ENCODE data around the gene TBX1. TPM values are rescaled to one million over a fixed set of nuclear protein-coding genes. Genes with fewer than 3 reads are reported as not detected.

The TBX1 gene
- total RNA-seq, 1 donor, result 0.43 TPM

DNA sequence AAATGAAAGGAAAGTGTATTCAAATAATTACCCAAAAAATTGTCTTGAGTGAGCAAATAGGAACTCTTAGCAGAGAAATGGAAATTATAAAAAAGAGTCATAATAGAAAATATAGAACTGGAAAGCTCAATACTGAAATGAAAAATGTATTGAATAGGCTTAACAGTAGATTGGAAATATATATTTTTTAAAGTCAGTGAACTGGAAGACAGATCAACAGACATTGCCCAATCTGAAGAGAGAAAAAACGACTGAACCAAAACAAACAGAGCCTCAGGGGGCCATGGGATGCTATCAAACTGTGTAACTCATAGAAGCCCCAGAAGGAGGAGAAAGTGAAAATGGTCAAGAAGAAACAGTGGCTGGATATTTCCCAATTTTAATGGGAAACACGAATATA, 32.6 kb downstream of the TBX1 start:
- TF ChIP-seq, protein P1, sequence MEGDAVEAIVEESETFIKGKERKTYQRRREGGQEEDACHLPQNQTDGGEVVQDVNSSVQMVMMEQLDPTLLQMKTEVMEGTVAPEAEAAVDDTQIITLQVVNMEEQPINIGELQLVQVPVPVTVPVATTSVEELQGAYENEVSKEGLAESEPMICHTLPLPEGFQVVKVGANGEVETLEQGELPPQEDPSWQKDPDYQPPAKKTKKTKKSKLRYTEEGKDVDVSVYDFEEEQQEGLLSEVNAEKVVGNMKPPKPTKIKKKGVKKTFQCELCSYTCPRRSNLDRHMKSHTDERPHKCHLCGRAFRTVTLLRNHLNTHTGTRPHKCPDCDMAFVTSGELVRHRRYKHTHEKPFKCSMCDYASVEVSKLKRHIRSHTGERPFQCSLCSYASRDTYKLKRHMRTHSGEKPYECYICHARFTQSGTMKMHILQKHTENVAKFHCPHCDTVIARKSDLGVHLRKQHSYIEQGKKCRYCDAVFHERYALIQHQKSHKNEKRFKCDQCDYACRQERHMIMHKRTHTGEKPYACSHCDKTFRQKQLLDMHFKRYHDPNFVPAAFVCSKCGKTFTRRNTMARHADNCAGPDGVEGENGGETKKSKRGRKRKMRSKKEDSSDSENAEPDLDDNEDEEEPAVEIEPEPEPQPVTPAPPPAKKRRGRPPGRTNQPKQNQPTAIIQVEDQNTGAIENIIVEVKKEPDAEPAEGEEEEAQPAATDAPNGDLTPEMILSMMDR (IDR thresholded peaks at IDR 0.05; ENCODE audit: insufficient read depth, low read depth, low read length), result no peak
- no peak overlapping the region for H3K4me3 ChIP-seq (ENCODE audit: low read depth, low read length)
- no peak for DNase-seq (ENCODE audit: low read depth)

DNA sequence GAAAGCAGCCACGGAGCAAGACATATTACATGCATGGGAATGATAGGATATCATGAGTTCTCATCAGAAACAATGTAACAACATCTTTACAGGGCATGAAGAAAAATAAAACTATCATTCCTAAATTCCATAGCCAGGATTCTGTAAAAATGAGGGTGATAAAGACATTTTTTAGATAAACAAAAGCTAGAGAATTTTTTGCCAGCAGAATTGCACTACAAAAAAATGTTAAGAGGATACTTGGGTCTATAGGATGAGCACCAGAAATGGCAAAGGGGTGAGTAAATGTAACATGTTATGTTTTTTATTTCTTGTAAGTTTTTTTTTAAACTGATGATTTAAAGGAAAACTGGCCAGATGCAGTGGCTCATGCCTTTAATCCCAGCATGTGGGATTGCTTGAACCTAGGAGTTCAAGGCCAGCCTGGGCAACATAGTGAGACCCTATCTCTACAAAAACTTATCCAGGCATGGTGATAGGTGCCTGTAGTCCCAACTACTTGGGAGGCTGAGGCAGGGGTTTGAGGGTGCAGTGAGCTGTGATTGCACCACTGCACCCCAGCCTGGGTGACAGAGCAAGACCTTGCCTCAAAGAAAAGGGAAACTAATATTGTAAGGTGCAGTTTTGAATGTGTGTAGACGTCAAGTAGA, 33.2 kb downstream of the TBX1 start:
- peak; percentile 49 for DNase-seq (ENCODE audit: low read depth)
- TF ChIP-seq, protein P1 (IDR thresholded peaks at IDR 0.05; ENCODE audit: insufficient read depth, low read depth, low read length), result no peak
- H3K4me3 ChIP-seq (ENCODE audit: low read depth, low read length), result no peak overlapping the region

DNA sequence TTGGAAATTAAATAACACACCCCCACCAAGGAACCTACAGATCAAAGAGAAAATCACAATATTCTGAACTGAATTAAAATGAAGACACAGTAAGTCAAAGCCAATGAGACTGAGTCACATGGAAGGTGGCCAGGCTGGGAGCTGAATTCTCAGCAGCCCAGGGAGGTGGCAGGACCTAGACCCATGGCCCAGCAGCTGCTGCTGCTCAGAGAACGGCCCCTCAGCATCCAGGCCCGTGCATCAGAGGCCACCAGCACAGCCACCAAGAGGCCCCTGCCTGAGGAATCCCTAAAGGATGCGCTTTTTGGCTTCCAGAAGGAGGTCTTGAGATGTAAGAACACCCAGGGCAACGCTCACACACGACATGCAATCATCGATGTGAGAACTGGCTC, 35.0 kb downstream of the TBX1 start:
- DNase-seq (ENCODE audit: low read depth), result no peak
- TF ChIP-seq, protein P1 (IDR thresholded peaks at IDR 0.05; ENCODE audit: insufficient read depth, low read depth, low read length), result no peak
- no peak overlapping the region for H3K4me3 ChIP-seq (ENCODE audit: low read depth, low read length)

DNA sequence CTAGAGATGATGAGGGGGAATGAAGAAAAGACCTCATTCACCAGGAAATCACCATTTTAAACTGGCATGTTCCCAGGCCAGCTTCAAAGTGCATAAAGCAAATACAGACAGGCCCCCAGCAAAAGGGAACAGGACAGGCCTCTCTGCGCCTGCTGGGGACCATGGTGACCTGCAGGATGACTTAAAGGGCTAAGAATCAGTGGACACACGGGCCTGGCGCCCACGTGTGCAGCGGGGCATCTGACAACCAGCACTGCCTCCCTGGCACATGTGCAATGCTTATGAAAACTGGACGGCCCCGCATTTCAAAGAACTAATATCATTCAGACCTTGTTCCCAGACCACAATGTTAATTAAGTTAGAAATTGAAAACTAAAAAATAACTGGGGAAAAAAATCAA, 35.6 kb downstream of the TBX1 start:
- TF ChIP-seq, protein P1 (IDR thresholded peaks at IDR 0.05; ENCODE audit: insufficient read depth, low read depth, low read length), result no peak
- no peak overlapping the region for H3K4me3 ChIP-seq (ENCODE audit: low read depth, low read length)

DNA sequence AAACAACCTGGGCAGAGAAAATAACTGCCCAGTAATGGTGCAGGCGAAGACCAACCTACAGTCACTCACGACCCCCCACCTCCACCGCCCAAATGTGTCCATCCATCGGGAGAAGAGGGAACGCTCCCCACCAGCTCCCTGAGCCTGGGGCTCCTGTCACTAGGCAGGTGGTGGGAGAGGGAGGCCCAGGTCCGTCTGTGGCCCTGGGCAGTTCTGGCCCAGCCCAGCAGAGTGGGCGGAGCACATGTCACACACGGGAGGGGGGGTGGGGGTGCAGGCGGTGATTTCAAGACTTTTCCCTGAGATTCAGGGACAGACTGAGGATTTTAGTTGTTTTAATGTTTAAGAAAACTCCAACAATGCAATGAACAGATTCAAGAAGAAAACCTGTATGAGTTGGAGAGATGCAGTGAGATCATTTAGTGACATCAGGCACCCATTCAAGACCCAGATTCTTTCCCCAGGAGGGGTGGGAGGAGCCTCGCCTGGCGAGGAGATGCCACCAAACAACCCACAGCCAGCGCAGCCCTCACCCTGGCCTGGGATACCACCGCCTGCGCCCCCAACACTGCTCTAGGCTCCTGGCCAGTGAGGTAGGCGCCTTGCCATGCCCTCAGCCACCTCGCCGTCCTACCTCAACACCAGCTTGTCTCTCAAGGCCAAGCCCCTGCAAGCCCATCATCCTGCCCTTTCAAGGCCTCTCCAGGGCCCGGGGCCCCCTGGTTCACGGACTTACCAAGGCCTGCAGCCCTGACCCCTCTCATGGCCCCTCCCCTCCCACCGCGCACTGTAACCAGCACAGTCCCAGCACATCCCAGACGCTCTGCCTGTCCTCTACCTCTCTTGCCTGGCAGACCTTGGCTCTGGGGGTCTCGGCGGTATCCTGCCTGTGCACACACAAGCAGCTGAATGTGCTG, 36.8 kb downstream of the TBX1 start:
- H3K4me3 ChIP-seq (ENCODE audit: low read depth, low read length), result no peak overlapping the region
- DNase-seq (ENCODE audit: low read depth), result no peak
- TF ChIP-seq, protein P1 (IDR thresholded peaks at IDR 0.05; ENCODE audit: insufficient read depth, low read depth, low read length), result no peak

More for the DNA sequence above, 35.6 kb downstream of the TBX1 start:
- DNase-seq (ENCODE audit: low read depth), result no peak

DNA sequence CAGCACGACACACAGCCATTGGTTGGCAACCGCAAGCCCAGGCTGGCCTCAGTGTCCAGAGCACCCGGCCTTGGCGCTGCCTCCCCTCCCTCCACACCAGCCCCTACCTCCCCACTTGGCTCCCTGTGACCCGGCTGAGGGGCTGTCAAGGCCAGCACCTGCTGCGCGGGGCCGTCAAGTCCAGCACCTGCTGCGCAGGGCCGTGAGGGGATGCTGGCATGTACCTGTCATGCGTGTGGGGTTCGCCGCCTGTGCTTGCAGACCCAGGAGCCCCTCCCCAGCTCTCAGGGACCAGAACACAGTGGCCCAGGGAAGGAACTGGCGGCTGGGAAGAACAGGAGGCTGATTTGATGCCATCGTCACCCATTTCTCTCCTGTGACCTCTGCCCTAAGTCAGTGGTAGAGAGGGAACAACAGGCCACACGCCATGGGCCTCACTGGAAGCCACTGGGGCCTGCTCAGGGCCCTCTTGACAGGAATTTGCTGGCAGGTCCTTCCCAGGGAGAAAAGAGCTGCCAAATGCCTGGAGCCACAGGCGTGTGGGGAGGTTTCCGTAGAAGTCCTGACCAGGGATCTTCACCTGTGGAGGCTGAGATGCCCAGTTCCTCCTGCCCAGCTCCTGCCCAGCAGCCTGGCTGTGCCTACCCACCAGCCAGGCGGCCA, 37.6 kb downstream of the TBX1 start:
- TF ChIP-seq, protein P1 (IDR thresholded peaks at IDR 0.05; ENCODE audit: insufficient read depth, low read depth, low read length), result no peak
- no peak for DNase-seq (ENCODE audit: low read depth)
- H3K4me3 ChIP-seq (ENCODE audit: low read depth, low read length), result no peak overlapping the region
